ENCODE results near the gene PMM1. TPM values are rescaled to one million over a fixed set of nuclear protein-coding genes. Genes with fewer than 3 reads are reported as not detected.

PMM1 gene
- polyA plus RNA-seq, 1 donor from 2014 or later = 55.5 TPM

DNA sequence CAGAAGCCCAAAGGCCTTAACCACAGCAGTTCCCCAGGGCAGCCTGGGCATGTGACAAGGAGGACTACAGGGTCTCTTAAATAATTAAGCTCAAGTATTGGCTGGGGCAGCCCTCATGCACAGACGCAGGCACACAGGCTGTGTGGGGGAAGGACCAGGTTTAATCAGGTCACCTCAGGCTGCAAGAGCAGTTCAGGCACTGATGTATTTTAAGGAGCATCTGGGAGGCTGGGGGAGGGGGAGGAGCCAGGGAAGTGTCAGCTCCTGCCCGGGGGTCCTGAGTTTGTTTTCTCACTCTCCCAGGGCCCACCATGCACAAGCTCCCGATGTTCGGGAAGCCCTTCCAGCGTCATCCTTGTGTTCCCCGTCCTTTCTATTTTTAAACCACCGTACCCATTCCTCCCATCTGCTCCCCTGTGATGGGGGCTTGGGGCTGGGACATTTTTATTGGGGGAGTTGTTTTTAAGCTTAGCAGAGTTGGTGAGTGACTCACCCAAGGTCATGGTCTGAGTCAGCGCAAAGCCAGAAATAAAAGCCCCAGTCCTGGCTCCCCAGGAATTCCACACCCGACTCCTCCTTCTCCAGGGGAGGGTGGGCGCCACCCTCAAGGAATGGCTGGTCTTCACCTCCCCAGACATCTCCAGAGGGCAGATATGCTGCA, 26.5 kb downstream of the PMM1 start:
- H3K4me3 ChIP-seq (ENCODE audit: low read length) = no peak overlapping the region
- H3F3A ChIP-seq (ENCODE audit: insufficient read depth, low read length, poor library complexity, severe bottlenecking) = no peaks in the 10 kb centered on the region
- no peak overlapping the region for H3K9ac ChIP-seq (ENCODE audit: low read length)
- H4K20me1 ChIP-seq (ENCODE audit: insufficient read depth) = no peaks in the 10 kb centered on the region
- no peaks in the 10 kb centered on the region for H3K79me2 ChIP-seq (replicated peaks; ENCODE audit: insufficient read depth, low read length)
- H3K27ac ChIP-seq (ENCODE audit: low read length) = no peak overlapping the region
- no peaks in the 10 kb centered on the region for H3K27me3 ChIP-seq (ENCODE audit: insufficient read depth, low read depth, low read length)
- no peaks in the 10 kb centered on the region for H3K9me2 ChIP-seq (ENCODE audit: insufficient read depth, low read length)
- no peak overlapping the region for H3K4me2 ChIP-seq (ENCODE audit: low read length)
- no peaks in the 10 kb centered on the region for H3K9me3 ChIP-seq (ENCODE audit: low read length)
- no peaks in the 10 kb centered on the region for H3K36me3 ChIP-seq (ENCODE audit: insufficient read depth, low read length)
- H2AFZ ChIP-seq (ENCODE audit: low read depth, low read length) = no peak overlapping the region
- no peak for TF ChIP-seq SMC3 (conservative IDR thresholded peaks at IDR 0.05; ENCODE audit: poor library complexity)
- TF ChIP-seq RAD21 (conservative IDR thresholded peaks at IDR 0.05) = no peak
- TF ChIP-seq TAF1 (IDR thresholded peaks at IDR 0.05; ENCODE audit: low read depth) = no peak
- TF ChIP-seq EZH2 (IDR thresholded peaks at IDR 0.05; ENCODE audit: borderline replicate concordance, insufficient read depth, low read length, poor library complexity, severe bottlenecking) = no peak
- TF ChIP-seq EP300 (conservative IDR thresholded peaks at IDR 0.05; ENCODE audit: poor library complexity, severe bottlenecking) = no peak
- TF ChIP-seq MXI1 (conservative IDR thresholded peaks at IDR 0.05; ENCODE audit: poor library complexity, severe bottlenecking) = no peak
- no peak for TF ChIP-seq POLR2AphosphoS5 (IDR thresholded peaks at IDR 0.05)
- TF ChIP-seq REST (IDR thresholded peaks at IDR 0.05; ENCODE audit: borderline replicate concordance) = no peak
- TF ChIP-seq, protein P1, sequence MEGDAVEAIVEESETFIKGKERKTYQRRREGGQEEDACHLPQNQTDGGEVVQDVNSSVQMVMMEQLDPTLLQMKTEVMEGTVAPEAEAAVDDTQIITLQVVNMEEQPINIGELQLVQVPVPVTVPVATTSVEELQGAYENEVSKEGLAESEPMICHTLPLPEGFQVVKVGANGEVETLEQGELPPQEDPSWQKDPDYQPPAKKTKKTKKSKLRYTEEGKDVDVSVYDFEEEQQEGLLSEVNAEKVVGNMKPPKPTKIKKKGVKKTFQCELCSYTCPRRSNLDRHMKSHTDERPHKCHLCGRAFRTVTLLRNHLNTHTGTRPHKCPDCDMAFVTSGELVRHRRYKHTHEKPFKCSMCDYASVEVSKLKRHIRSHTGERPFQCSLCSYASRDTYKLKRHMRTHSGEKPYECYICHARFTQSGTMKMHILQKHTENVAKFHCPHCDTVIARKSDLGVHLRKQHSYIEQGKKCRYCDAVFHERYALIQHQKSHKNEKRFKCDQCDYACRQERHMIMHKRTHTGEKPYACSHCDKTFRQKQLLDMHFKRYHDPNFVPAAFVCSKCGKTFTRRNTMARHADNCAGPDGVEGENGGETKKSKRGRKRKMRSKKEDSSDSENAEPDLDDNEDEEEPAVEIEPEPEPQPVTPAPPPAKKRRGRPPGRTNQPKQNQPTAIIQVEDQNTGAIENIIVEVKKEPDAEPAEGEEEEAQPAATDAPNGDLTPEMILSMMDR (IDR thresholded peaks at IDR 0.05; ENCODE audit: poor library complexity, severe bottlenecking) = no peak

- Histone ChIP-seq H3K9me2 (ENCODE audit: insufficient read depth, low read length) (no peaks in the 10 kb centered on the region), H3K36me3 (ENCODE audit: insufficient read depth, low read length) (no peaks in the 10 kb centered on the region), H3K4me3 (ENCODE audit: low read length) (peak overlapping the region; percentile 73), H3K4me2 (ENCODE audit: low read length) (peak overlapping the region; percentile 84), H3K9me3 (ENCODE audit: low read length) (no peaks in the 10 kb centered on the region), H4K20me1 (ENCODE audit: insufficient read depth) (no peaks in the 10 kb centered on the region), H3F3A (ENCODE audit: insufficient read depth, low read length, poor library complexity, severe bottlenecking) (no peaks in the 10 kb centered on the region), H3K9ac (ENCODE audit: low read length) (peak overlapping the region; percentile 82), H2AFZ (ENCODE audit: low read depth, low read length) (no peak overlapping the region), H3K27me3 (ENCODE audit: insufficient read depth, low read depth, low read length) (no peaks in the 10 kb centered on the region), H3K79me2 (replicated peaks; ENCODE audit: insufficient read depth, low read length) (no peaks in the 10 kb centered on the region), H3K27ac (ENCODE audit: low read length) (no peak overlapping the region)
- TF ChIP-seq EP300 (conservative IDR thresholded peaks at IDR 0.05; ENCODE audit: poor library complexity, severe bottlenecking) (no peak), SMC3 (conservative IDR thresholded peaks at IDR 0.05; ENCODE audit: poor library complexity) (no peak), TAF1 (IDR thresholded peaks at IDR 0.05; ENCODE audit: low read depth) (no peak), EZH2 (IDR thresholded peaks at IDR 0.05; ENCODE audit: borderline replicate concordance, insufficient read depth, low read length, poor library complexity, severe bottlenecking) (no peak), REST (IDR thresholded peaks at IDR 0.05; ENCODE audit: borderline replicate concordance) (no peak), POLR2AphosphoS5 (IDR thresholded peaks at IDR 0.05) (no peak), RAD21 (conservative IDR thresholded peaks at IDR 0.05) (no peak)
- TF ChIP-seq, protein P1 (IDR thresholded peaks at IDR 0.05; ENCODE audit: poor library complexity, severe bottlenecking) = no peak
These were observed 27.2 kb downstream of the PMM1 start for GRCh38 chr22:41562461-41562860.

All from neural cell (in vitro differentiated cells).